Regular cardiac myocyte (primary cell): ENCODE data around the gene ADCY5. TPM values are rescaled to one million over a fixed set of nuclear protein-coding genes. Genes with fewer than 3 reads are reported as not detected.

Source experiments
- total RNA-seq: library from RNA; depleted of rRNA; stranded (reverse); fragments of >200 nt; gene quantifications from 2 replicates; pipeline ENCODE4 v1.2.3, GENCODE V29; 2014

The ADCY5 gene
- total RNA-seq: under 0.01 TPM in 1 of 2 replicates, not detected in the other

DNA sequence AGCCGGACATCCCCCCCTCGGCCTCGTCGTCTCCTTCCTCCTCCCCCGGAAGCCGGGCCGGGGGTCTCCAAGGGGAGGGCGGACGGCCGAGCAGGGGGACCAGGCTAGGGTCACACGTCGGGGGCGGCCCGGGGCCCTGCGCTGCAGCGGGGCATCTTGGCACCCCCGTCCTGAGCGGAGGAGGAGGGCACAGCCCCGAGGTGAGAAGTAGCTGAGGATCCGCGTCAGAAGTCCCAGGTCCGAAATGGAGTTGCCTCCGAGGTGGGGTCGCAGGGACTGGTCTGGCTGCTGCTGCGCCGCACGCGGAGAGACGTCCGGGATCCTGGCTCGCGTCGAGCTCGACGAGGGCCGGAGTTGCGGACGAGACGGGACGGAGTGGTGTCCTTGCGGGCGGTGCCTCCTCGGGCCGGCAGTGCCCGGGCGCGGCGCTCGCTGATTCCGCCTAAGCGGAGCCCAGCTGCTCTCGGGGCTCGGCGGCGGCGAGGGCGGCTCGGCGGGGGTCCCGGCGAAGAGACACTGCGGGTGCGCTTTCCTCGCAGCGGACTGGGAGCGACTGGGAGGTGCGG, at the start of gene ADCY5:
TSS of gene ADCY5 (minus strand) at position 555 of the 566 bp plus-strand sequence. CDS start at position 10, 545 bp downstream.

Other genes with a start within 250 kb of the ADCY5 start
- 68.1 and 85.7 TPM in 2 replicates for gene SEC22A, start 247.1 kb downstream of the ADCY5 start, total RNA-seq
- gene HACD2, start 136.0 kb upstream of the ADCY5 start, total RNA-seq: 25.4 and 33.4 TPM in 2 replicates